Common myeloid progenitor, CD34-positive (primary cell): ENCODE results near the gene ARHGAP15.

Source experiments
- CTCF ChIA-PET: fragments of 350-600 bp; sonication (Branson Sonifier 250); formaldehyde crosslinking; loops from one replicate; lab custom pipeline; 2021; ENCODE audit warnings: antibody characterized with exemption; lab: Charles Lee
- POLR2A ChIA-PET: fragments of 350-600 bp; sonication (Branson Sonifier 250); formaldehyde crosslinking; loops from one replicate; lab custom pipeline; 2021; ENCODE audit warnings: antibody characterized with exemption; lab: Charles Lee
- DNase-seq, 3 donors: peaks; one replicate each; pipeline versions ENCODE4 v3.0.0 to v3.0.0-alpha.2; 2013
- H3K27ac ChIP-seq, 2 experiments: 1 replicate in 1 of 2; 2 replicates in 1 of 2; pipeline ENCODE4 v1.7.0; 2013; ENCODE audit warnings: inconsistent platforms in 2 of 2, low read length in 2 of 2, mild to moderate bottlenecking in 2 of 2, low read depth in 1 of 2, moderate library complexity in 1 of 2; ENCODE audit not compliant: severe bottlenecking in 2 of 2, insufficient read depth in 1 of 2, poor library complexity in 1 of 2
- H3K27me3 ChIP-seq, 5 experiments: replicated peaks in 2 of 5; 1 replicate in 3 of 5; 2 replicates in 2 of 5; pipeline versions ENCODE4 v1.6.1 to v1.7.0; 2013; ENCODE audit warnings: low read length in 4 of 5, mild to moderate bottlenecking in 2 of 5, moderate library complexity in 2 of 5, inconsistent platforms in 1 of 5; ENCODE audit not compliant: insufficient read depth in 5 of 5, control insufficient read depth in 4 of 5
- H3K36me3 ChIP-seq, 4 experiments: 1 replicate in 2 of 4; 2 replicates in 2 of 4; pipeline versions ENCODE4 v1.6.1 to v1.7.0; 2013; ENCODE audit warnings: low read length in 3 of 4, control low read depth in 1 of 4, mild to moderate bottlenecking in 1 of 4; ENCODE audit not compliant: control insufficient read depth in 4 of 4, insufficient read depth in 4 of 4
- H3K4me1 ChIP-seq, 4 experiments: 1 replicate in 3 of 4; 2 replicates in 1 of 4; pipeline versions ENCODE4 v1.6.1 to v1.7.1; 2013; ENCODE audit warnings: low read length in 3 of 4, mild to moderate bottlenecking in 3 of 4, control low read depth in 1 of 4, inconsistent platforms in 1 of 4, moderate library complexity in 1 of 4; ENCODE audit not compliant: control insufficient read depth in 4 of 4, insufficient read depth in 4 of 4; ENCODE audit errors: control extremely low read depth in 1 of 4
- H3K4me3 ChIP-seq, 7 experiments: 1 replicate in 4 of 7; 2 replicates in 3 of 7; pipeline versions ENCODE4 v1.5.1 to v1.7.0; 2013; ENCODE audit warnings: mild to moderate bottlenecking in 7 of 7, low read length in 6 of 7, moderate library complexity in 6 of 7, inconsistent platforms in 2 of 7, low read depth in 2 of 7, control low read depth in 1 of 7; ENCODE audit not compliant: insufficient read depth in 4 of 7, control insufficient read depth in 1 of 7; ENCODE audit errors: extremely low read depth in 1 of 7
- H3K9me3 ChIP-seq, 5 experiments: 1 replicate in 4 of 5; 2 replicates in 1 of 5; pipeline versions ENCODE4 v1.6.1 to v1.7.1; 2013; ENCODE audit warnings: low read length in 4 of 5, mild to moderate bottlenecking in 2 of 5, inconsistent platforms in 1 of 5, low read depth in 1 of 5, moderate library complexity in 1 of 5; ENCODE audit not compliant: control insufficient read depth in 4 of 5, insufficient read depth in 2 of 5; ENCODE audit errors: control extremely low read depth in 1 of 5
- WGBS: methylation state at CpG from one replicate; pipeline ENCODE4 v1.1.5; 2013; ENCODE audit not compliant: insufficient coverage; 5-methylcytosine and 5-hydroxymethylcytosine counted together

Gene ARHGAP15

GRCh38 chr2:143124445-143124844, 4.8 kb upstream of the ARHGAP15 start:
- H3K27me3 ChIP-seq, result no peaks in the 10 kb centered on the region
- no peaks in the 10 kb centered on the region for H3K9me3 ChIP-seq
- POLR2A ChIA-PET, result no interaction called here
- peak in 1 of 3 donors; percentile 59 for DNase-seq
- H3K27ac ChIP-seq, result no peak overlapping the region
- no peak overlapping the region for H3K4me3 ChIP-seq
- peaks cover 27 to 69% (median 39%) of the 10 kb centered on the region in 4 experiments for H3K4me1 ChIP-seq
- no CpG with 5 or more reads among the region's 2 CpGs for WGBS
- no peaks in the 10 kb centered on the region for H3K36me3 ChIP-seq
- CTCF ChIA-PET, result interaction anchor here (1.0 to 7.5 kb wide), 5 partner anchors 8 to 135 kb away, joined by 3 to 63 read pairs (median 8); no protein-coding TSS in a partner anchor

GRCh38 chr2:143125717-143126116, 3.5 kb upstream of the ARHGAP15 start:
- Histone ChIP-seq H3K36me3 (no peaks in the 10 kb centered on the region), H3K27me3 (no peaks in the 10 kb centered on the region), H3K9me3 (no peaks in the 10 kb centered on the region), H3K27ac (no peak overlapping the region), H3K4me1 (peaks cover 28 to 72% (median 43%) of the 10 kb centered on the region in 4 experiments), H3K4me3 (no peak overlapping the region)
- DNase-seq, result no peak
- WGBS, result no CpG with 5 or more reads among the region's 2 CpGs
- CTCF ChIA-PET, result interaction anchor here (1.7 to 7.5 kb wide), 4 partner anchors 13 to 133 kb away, joined by 4 to 63 read pairs (median 20); no protein-coding TSS in a partner anchor
- POLR2A ChIA-PET, result no interaction called here

- Histone ChIP-seq H3K4me3 (peak overlapping the region in 5 of 7 experiments; percentile 38 to 82 (median 78)), H3K9me3 (no peaks in the 10 kb centered on the region), H3K4me1 (peaks cover 27 to 49% (median 38%) of the 10 kb centered on the region in 4 experiments), H3K27ac (peak overlapping the region; percentile 42 to 96), H3K36me3 (peaks cover 0 to 3% (median 0%) of the 10 kb centered on the region in 4 experiments), H3K27me3 (no peaks in the 10 kb centered on the region)
- 14% methylated on average over 2 of the region's 2 CpGs for WGBS
- peak in 1 of 3 donors; percentile 51 for DNase-seq
- POLR2A ChIA-PET, result interaction anchor here (1.0 kb wide), 2 partner anchors 19 to 21 kb away, joined by 3 to 5 read pairs; no protein-coding TSS in a partner anchor
- CTCF ChIA-PET, result interaction anchor here (0.8 to 2.0 kb wide), 6 partner anchors 8 to 90 kb away, joined by 3 to 8 read pairs (median 6); no protein-coding TSS in a partner anchor
Measured at GRCh38 chr2:143132355-143132754, 3.1 kb downstream of the ARHGAP15 start.

- WGBS, result no CpG with 5 or more reads among the region's 2 CpGs
- ChIA-PET CTCF (interaction anchor here (1.2 to 2.0 kb wide), 5 partner anchors 10 to 28 kb away, joined by 3 to 8 read pairs (median 5); no protein-coding TSS in a partner anchor), POLR2A (interaction anchor here (0.7 kb wide), 1 partner anchor 65 kb away, joined by 3 read pairs; no protein-coding TSS in a partner anchor)
- Histone ChIP-seq H3K27ac (no peak overlapping the region), H3K4me1 (peaks cover 18 to 49% (median 35%) of the 10 kb centered on the region in 4 experiments), H3K27me3 (no peaks in the 10 kb centered on the region), H3K36me3 (peaks cover 0 to 3% (median 0%) of the 10 kb centered on the region in 4 experiments), H3K4me3 (no peak overlapping the region), H3K9me3 (no peaks in the 10 kb centered on the region)
- DNase-seq, result no peak
Measured at GRCh38 chr2:143133783-143134182, 4.6 kb downstream of the ARHGAP15 start.

GRCh38 chr2:143138292-143138691, 9.1 kb downstream of the ARHGAP15 start:
- H3K4me3 ChIP-seq, result no peak overlapping the region
- CTCF ChIA-PET, result interaction anchor here (0.9 to 1.2 kb wide), 3 partner anchors 11 to 30 kb away, joined by 3 to 6 read pairs (median 4); no protein-coding TSS in a partner anchor
- DNase-seq, result no peak
- H3K27me3 ChIP-seq, result no peaks in the 10 kb centered on the region
- peaks cover 30 to 58% (median 44%) of the 10 kb centered on the region in 4 experiments for H3K4me1 ChIP-seq
- H3K9me3 ChIP-seq, result no peaks in the 10 kb centered on the region
- H3K36me3 ChIP-seq, result peaks cover 0 to 3% (median 0%) of the 10 kb centered on the region in 4 experiments
- 77% methylated on average over 3 of the region's 3 CpGs for WGBS
- H3K27ac ChIP-seq, result no peak overlapping the region
- POLR2A ChIA-PET, result no interaction called here

- POLR2A ChIA-PET, result no interaction called here
- Histone ChIP-seq H3K27ac (peak overlapping the region; percentile 62 to 69), H3K36me3 (peaks cover 0 to 5% (median under 1%) of the 10 kb centered on the region in 4 experiments), H3K9me3 (no peaks in the 10 kb centered on the region), H3K4me3 (peak overlapping the region in 6 of 7 experiments; percentile 21 to 67 (median 42)), H3K27me3 (no peaks in the 10 kb centered on the region), H3K4me1 (peaks cover 28 to 61% (median 46%) of the 10 kb centered on the region in 4 experiments)
- DNase-seq, result peak in 1 of 3 donors; percentile 51
- WGBS, result 0% methylated on average over 2 of the region's 2 CpGs
- CTCF ChIA-PET, result interaction anchor here (1.2 to 3.1 kb wide), 4 partner anchors 9 to 22 kb away, joined by 3 to 12 read pairs (median 8); no protein-coding TSS in a partner anchor
Measured at GRCh38 chr2:143139835-143140393, 10.7 kb downstream of the ARHGAP15 start.
